GM19463 (cell line): ENCODE measurements around the gene TEKTIP1.
"Not testable (repeated sequence)": the region's sequence is repeated elsewhere in the genome, so short reads cannot be mapped to it uniquely, and the experiment has no call there.

Experiments used
- ATAC-seq: cut with Tn5 transposase; IDR thresholded peaks from one replicate; pipeline ENCODE4 v1.9.1; 2021; ENCODE audit warnings: mild to moderate bottlenecking, moderate library complexity; ENCODE audit not compliant: unreplicated experiment

TEKTIP1 gene

DNA sequence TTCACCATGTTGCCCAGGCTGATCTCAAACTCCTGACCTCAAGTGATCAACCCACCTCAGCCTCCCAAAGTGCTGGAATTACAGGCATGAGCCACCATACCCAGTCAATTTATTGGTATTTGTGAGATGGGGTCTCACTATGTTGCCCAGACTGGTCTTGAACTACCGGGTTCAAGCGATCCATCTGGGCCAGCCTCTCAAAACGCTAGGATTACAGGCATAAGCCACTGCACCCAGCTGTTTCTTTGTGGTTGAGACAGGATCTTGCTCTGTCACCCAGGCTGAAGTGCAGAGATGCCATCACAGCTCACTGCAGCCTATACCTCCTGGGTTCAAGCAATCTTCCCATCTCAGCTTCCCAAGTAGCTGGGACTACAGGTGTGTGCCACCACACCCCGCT, 42.8 kb downstream of the TEKTIP1 start:
- ATAC-seq = not testable (repeated sequence)

DNA sequence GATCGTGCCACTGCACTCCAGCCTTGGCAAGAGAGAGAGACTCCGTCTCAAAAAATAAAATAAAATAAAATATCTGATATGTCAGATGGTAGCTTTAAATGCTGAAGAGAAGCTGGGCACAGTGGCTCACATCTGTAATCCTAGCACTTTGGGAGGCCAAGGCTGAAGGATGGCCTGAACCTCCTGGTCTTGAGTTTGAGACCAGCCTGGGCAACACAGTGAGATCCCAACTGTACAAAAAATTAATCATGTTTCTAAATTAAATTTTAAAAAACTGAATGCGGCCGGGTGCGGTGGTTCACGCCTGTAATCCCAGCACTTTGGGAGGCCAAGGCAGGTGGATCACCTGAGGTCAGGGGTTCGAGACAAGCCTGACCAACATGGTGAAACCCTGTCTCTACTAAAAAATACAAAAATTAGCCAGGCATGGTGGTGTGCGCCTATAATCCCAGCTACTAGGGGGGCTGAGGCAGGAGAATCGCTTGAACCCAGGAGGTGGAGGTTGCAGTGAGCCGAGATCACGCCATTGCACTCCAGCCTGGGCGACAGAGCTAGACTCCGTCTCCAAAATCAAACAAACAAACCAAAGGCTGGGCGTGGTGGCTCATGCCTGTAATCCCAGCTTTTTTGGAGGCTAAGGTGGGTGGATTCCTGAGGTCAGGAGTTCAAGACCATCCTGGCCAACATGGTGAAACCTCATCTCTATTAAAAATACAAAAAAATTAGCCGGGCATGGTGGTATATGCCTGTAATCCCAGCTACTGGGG, 45.2 kb downstream of the TEKTIP1 start:
- ATAC-seq = not testable (repeated sequence)

DNA sequence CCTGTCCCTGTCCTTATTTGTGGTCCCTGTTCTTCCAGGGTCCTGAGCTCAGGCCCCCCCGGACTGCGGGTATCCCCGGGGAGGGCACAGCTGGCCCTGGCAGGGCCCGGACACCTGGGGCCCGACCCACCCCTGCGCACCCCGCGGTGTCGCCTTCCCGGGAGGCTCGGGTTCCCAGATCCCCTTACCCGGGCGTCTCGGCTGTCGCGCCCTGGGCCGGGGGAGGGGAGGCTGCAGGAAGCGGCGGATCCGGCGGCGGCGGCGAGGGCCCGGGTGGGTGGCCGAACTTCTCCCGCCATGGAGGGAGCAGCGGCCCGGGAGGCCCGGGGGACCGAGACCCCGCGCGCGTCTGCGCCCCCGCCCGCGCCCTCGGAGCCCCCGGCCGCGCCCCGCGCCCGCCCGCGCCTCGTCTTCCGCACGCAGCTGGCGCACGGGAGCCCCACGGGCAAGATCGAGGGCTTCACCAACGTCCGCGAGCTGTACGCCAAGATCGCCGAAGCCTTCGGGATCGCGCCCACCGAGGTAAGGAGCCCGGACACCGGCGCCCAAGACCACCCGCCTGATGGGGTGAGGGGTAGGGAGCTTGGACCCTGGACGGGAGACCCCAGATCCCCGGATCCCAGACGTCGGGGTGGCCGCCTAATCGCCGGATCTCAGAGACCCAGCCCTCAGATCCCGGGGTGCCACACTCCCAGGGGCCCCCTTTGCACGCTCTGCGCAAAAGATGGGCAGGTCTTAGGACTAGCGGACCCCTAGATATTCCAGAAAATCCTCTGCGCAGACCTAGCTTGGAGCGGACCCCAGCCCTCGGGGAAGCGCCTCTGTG, 46.5 kb downstream of the TEKTIP1 start, which contains the start of gene GIPC3:
Gene GIPC3, plus strand, starts transcription at position 178 of the 826 bp plus-strand sequence. Its CDS starts 120 bp downstream, at position 298.
- no peak for ATAC-seq

DNA sequence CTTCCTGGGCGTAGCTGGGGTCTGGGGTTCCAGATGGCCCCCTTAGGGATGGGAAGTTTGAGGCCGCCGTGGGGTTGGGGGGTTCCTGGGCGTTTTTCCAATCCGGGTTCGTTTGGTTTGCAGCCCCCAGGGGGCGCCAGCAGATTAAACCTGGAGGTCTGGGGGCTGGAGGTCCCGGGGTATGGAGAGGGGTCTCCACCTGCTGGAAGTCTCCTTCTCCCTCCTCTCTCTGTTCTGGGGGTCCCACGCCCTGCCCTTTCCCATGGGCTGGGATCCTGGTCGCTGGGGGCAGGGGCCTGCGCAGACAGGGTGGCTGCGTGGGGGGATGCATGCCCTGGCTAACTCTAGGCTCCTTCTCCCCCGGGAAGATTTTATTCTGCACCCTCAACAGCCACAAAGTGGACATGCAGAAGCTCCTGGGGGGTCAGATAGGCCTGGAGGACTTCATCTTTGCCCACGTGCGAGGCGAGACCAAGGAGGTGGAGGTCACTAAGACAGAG, 47.2 kb downstream of the TEKTIP1 start:
- ATAC-seq = no peak

DNA sequence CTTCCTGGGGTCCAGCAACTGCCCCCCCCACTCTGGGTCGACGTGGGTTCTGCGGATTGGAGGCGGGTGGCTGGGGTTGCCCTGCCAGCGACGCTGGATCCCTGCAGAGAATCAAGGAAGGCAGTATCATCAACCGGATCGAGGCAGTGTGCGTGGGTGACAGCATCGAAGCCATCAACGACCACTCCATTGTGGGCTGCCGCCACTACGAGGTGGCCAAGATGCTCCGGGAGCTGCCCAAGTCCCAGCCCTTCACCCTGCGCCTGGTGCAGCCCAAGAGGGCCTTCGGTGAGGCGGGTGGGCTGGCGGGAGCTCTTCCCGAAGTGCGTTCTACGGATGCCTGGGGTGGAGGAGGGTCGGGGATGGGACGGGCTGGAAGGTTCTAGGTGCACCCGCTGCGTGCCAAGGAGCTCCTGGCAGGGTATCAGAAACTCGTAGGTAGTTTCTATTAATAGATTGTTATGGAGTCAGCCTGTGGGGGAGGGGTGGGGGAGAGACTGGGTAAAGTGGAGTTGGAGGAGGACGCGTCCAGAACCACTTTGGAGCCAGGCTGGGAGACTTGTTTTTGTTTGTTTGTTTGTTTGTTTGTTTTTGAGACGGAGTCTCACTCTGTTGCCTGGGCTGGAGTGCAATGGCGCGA, 47.9 kb downstream of the TEKTIP1 start:
- ATAC-seq = no peak

DNA sequence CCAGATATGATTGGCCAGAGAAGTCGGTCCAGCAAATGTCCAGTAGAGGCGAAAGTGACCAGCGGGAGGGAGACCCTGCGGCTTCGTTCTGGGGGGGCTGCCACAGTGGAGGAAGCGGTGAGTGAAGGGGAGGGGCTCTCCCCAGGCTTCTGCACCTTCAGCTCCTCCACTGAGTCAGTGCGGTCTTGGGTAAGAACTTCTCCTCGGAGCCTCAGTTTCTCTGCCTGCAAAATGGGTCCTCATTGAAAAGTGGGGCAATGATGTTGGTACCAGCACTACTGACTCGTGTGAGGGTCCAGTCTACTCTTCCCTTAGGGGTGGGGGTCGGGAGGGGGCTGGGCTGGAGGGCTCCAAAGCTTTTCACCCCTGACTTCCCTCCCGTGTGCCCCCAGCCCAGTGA, 50.5 kb downstream of the TEKTIP1 start:
- ATAC-seq = no peak

DNA sequence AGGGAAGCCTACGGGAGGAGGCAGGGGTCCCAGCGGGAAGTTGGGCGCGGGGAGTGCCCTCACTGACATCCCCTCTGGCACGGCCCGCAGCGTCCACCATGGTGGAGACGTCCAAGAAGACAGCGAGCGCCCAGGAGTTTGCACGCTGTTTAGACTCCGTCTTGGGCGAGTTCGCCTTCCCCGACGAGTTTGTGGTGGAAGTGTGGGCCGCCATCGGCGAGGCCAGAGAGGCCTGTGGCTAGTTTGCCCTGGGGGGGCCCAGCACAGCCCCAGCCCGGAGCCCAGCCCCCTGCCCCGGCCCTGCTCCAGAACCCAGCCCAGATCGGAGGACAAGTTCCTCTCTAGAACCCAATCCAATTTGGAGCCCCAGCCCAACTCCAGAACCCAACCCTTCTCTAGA, 51.0 kb downstream of the TEKTIP1 start:
- no peak for ATAC-seq

DNA sequence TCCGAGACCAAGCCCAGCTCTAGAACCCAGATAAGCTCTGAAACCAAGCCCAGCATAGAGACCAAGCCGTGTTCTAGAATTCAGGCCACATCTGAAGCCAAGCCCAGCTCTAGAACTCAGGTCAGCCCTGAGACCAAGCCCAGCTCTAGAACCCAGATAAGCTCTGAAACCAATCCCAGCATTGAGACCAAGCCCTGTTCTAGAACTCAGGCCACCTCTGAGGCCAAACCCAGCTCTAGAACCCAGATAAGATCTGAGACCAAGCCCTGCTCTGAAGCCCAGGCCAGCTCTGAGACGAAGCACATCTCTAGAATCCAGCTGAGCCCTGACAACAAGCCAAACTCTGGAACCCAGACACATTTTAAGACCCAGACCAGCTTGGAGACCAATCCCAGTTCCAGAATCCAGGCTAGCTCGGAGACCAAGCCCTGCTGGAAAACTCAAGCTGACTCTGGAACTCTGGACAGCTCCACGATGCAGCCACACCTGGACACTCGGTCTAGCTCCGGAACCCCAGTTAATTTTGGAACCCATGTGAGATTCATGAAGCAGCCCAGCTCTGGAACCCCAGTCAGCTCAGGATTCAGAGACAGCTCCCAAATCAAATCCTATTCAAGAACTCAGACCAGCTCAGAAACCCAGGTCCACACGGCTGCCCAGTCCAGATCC, 52.2 kb downstream of the TEKTIP1 start:
- ATAC-seq = no peak

DNA sequence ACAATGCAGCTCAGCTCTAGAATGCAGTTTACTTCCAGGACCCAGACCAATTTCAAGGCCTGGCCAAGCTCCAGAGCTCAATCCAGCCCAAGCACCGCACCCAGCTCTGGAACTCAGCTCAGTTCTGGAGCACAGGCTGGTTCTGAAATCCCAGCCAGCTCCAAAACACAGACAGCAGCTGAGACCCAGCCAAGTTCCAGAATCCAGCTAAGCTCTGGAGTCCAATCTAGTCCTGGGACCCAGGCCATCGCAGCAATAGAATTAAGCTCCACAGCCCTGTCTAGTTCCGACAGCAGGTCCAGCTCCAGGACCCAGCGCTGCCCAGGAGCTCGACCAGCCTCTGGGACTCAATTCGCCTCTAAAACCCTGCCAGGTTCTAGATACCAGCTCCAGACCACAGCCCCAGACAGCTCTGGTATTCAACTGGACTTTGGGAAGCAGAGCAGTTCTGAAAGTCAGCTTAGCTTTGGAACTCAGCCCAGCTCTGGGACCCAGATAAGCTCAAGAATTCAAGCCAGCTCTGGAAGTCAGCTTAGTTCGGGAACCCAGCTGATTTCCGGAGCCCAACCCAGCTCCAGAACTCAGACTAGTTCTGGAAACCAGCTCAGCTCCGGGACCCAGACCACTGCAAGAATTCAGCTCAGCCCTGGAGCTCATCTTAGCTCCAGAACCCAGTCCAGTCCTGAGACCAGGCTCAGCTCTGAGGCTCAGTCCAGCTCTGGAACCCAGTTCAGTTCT, 53.1 kb downstream of the TEKTIP1 start:
- no peak for ATAC-seq

DNA sequence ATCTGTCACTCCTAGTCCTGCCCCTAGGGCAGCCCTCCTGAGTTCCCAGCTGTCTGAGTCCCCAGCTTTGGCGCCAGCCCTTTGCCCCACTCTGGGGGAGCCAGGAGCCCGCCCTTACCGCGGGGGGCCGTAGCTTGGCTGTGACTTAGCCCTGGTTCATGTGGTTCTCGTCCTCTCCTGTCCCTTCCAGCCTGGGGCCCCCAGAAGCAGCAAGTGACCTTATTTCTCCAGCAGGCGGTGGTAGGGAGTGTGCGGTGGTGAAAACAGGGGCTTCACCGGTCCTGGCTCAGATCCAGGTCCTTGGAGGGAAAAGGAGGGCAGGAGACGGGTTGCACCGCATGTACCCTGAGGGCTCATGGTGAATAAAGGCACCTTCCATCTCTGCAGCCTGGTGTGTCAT, 54.2 kb downstream of the TEKTIP1 start:
- no peak for ATAC-seq
